Lower leg skin (tissue), 3 donors: ENCODE results near the gene RGS12.

Experiments
- POLR2A ChIP-seq, 2 donors: fragments of 450-650 bp; IDR thresholded peaks; one replicate each; pipeline ENCODE4 v1.6.1; 2016 to 2017; ENCODE audit warnings: antibody characterized with exemption in 2 of 2, mild to moderate bottlenecking in 1 of 2, moderate library complexity in 1 of 2
- TF ChIP-seq, protein P1 (sequence below), 3 donors: fragments of 450-650 bp; IDR thresholded peaks; one replicate each; pipeline ENCODE4 v1.5.1; 2016; ENCODE audit warnings: antibody characterized with exemption in 3 of 3, mild to moderate bottlenecking in 3 of 3, moderate library complexity in 2 of 3

DNA sequence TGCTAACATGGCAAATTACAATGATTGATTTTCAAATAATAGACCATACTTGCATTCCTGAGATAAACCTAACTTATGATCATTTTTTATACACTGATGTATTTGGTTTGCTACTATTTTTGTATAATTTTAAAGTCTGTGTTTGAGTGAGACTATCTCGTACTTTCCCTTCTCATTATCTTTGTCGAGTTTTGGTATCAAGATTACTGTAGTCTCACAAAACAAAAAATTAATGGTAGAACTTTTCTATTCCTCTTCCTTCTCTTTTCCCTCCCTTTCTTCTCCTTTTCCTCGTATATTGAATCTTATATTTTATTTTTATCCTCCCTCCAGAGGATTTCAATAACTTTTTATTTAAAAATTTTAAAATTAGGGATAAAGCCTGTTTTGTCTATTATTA is 41.5 kb downstream of the RGS12 start:
- TF ChIP-seq, protein P1, sequence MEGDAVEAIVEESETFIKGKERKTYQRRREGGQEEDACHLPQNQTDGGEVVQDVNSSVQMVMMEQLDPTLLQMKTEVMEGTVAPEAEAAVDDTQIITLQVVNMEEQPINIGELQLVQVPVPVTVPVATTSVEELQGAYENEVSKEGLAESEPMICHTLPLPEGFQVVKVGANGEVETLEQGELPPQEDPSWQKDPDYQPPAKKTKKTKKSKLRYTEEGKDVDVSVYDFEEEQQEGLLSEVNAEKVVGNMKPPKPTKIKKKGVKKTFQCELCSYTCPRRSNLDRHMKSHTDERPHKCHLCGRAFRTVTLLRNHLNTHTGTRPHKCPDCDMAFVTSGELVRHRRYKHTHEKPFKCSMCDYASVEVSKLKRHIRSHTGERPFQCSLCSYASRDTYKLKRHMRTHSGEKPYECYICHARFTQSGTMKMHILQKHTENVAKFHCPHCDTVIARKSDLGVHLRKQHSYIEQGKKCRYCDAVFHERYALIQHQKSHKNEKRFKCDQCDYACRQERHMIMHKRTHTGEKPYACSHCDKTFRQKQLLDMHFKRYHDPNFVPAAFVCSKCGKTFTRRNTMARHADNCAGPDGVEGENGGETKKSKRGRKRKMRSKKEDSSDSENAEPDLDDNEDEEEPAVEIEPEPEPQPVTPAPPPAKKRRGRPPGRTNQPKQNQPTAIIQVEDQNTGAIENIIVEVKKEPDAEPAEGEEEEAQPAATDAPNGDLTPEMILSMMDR (IDR thresholded peaks at IDR 0.05): no peak
- no peak for TF ChIP-seq POLR2A (IDR thresholded peaks at IDR 0.05)
